Measurements from ENCODE around the gene CDH12.

- TF ChIP-seq POLR2A (IDR thresholded peaks at IDR 0.05; ENCODE audit: low read depth, low read length) (no peak), EZH2 (IDR thresholded peaks at IDR 0.05; ENCODE audit: borderline replicate concordance, low read depth, low read length, severe bottlenecking) (no peak), FOS (IDR thresholded peaks at IDR 0.05; ENCODE audit: borderline replicate concordance, insufficient read depth, low read length) (no peak), CTCF (IDR thresholded peaks at IDR 0.05; ENCODE audit: extremely low read depth in 1 of 2, insufficient read depth in 1 of 2, low read depth in 1 of 2, low read length in 2 of 2) (no peak), MYC (IDR thresholded peaks at IDR 0.05; ENCODE audit: low read depth, low read length) (no peak), POLR2AphosphoS5 (IDR thresholded peaks at IDR 0.05; ENCODE audit: insufficient read depth, low read depth, low read length) (no peak), MAX (IDR thresholded peaks at IDR 0.05; ENCODE audit: insufficient read depth, insufficient read length) (no peak), JUN (IDR thresholded peaks at IDR 0.05; ENCODE audit: borderline replicate concordance, insufficient read depth, insufficient read length, low read depth) (no peak), GATA2 (IDR thresholded peaks at IDR 0.05; ENCODE audit: insufficient read depth, insufficient read length, low read depth, low read length) (no peak)
Measured at GRCh38 chr5:21880164-21880563, 973.0 kb downstream of the CDH12 start.

Measured in endothelial cell of umbilical vein (primary cell).